GM23338 (cell line): Measurements from ENCODE around the gene ACAT1. TPM values are rescaled to one million over a fixed set of nuclear protein-coding genes. Genes with fewer than 3 reads are reported as not detected.

Experiments used
- EZH2phosphoT487 ChIP-seq: fragments of 200-600 bp; sonication (generic); IDR thresholded peaks from one replicate; pipeline ENCODE4 v1.8.1; 2018; ENCODE audit warnings: antibody characterized with exemption; ENCODE audit not compliant: unreplicated experiment
- JUNB ChIP-seq: IDR thresholded peaks from one replicate; pipeline ENCODE4 v1.6.1; 2016; ENCODE audit warnings: antibody characterized with exemption; ENCODE audit not compliant: unreplicated experiment
- POLR2AphosphoS5 ChIP-seq: IDR thresholded peaks from 2 replicates; pipeline ENCODE4 v1.6.1; 2016; ENCODE audit warnings: antibody characterized with exemption, low read depth
- ZNF331 ChIP-seq: fragments of 250-450 bp; sonication (Bioruptor Pico); IDR thresholded peaks from 2 replicates; pipeline ENCODE4 v1.5.0; 2020; ENCODE audit warnings: low read depth, mild to moderate bottlenecking, moderate library complexity
- polyA plus RNA-seq: library from polyadenylated mRNA; unstranded; fragments of >200 nt; fragmentation: Nextera tagmentation; extraction: Ambion mirVana; gene quantifications from 2 replicates; pipeline ENCODE4 v1.2.1, GENCODE V29; 2016
- small RNA-seq: library from RNA; depleted of rRNA; stranded (forward); fragments of <200 nt; gene quantifications from one replicate; pipeline ENCODE3, GENCODE V24; 2014; ENCODE audit warnings: low replicate concordance
- total RNA-seq: library from RNA; depleted of rRNA; stranded (reverse); fragments of >200 nt; shearing (Covaris generic); gene quantifications from 2 replicates; pipeline ENCODE4 v1.2.3, GENCODE V29; 2014; rRNA removed
- TF ChIP-seq, protein P1 (sequence below): fragments of 250-450 bp; sonication (Bioruptor Pico); IDR thresholded peaks from 2 replicates; pipeline ENCODE4 v1.5.0; 2020; ENCODE audit warnings: mild to moderate bottlenecking, moderate library complexity
- TF ChIP-seq, protein P2 (sequence below): IDR thresholded peaks from one replicate; pipeline ENCODE4 v1.6.1; 2018; ENCODE audit warnings: antibody characterized with exemption; ENCODE audit not compliant: unreplicated experiment

The ACAT1 gene
- total and polyA plus RNA-seq, 2 experiments from 2014 or later = 43.9 to 53.6 TPM

DNA sequence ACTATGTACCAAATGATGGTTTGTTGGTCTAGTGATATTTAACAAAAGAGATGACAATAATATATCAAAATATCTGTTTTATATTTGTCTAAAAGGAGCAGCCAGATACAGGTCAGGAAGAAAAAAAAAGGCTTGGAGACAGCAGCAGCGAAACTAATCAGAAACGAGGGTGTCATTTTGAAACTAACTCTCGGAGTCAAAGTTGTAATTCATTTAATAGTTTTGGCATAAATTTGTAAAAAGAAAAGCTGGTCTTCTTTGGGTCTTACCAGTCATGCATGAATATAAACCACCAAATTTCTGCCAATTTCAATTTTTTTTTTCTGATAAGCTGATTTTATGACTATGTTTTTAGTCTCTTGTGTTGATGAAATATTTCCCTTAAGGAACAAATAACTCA, 75.5 kb downstream of the ACAT1 start (continued):
- TF ChIP-seq, protein P1, sequence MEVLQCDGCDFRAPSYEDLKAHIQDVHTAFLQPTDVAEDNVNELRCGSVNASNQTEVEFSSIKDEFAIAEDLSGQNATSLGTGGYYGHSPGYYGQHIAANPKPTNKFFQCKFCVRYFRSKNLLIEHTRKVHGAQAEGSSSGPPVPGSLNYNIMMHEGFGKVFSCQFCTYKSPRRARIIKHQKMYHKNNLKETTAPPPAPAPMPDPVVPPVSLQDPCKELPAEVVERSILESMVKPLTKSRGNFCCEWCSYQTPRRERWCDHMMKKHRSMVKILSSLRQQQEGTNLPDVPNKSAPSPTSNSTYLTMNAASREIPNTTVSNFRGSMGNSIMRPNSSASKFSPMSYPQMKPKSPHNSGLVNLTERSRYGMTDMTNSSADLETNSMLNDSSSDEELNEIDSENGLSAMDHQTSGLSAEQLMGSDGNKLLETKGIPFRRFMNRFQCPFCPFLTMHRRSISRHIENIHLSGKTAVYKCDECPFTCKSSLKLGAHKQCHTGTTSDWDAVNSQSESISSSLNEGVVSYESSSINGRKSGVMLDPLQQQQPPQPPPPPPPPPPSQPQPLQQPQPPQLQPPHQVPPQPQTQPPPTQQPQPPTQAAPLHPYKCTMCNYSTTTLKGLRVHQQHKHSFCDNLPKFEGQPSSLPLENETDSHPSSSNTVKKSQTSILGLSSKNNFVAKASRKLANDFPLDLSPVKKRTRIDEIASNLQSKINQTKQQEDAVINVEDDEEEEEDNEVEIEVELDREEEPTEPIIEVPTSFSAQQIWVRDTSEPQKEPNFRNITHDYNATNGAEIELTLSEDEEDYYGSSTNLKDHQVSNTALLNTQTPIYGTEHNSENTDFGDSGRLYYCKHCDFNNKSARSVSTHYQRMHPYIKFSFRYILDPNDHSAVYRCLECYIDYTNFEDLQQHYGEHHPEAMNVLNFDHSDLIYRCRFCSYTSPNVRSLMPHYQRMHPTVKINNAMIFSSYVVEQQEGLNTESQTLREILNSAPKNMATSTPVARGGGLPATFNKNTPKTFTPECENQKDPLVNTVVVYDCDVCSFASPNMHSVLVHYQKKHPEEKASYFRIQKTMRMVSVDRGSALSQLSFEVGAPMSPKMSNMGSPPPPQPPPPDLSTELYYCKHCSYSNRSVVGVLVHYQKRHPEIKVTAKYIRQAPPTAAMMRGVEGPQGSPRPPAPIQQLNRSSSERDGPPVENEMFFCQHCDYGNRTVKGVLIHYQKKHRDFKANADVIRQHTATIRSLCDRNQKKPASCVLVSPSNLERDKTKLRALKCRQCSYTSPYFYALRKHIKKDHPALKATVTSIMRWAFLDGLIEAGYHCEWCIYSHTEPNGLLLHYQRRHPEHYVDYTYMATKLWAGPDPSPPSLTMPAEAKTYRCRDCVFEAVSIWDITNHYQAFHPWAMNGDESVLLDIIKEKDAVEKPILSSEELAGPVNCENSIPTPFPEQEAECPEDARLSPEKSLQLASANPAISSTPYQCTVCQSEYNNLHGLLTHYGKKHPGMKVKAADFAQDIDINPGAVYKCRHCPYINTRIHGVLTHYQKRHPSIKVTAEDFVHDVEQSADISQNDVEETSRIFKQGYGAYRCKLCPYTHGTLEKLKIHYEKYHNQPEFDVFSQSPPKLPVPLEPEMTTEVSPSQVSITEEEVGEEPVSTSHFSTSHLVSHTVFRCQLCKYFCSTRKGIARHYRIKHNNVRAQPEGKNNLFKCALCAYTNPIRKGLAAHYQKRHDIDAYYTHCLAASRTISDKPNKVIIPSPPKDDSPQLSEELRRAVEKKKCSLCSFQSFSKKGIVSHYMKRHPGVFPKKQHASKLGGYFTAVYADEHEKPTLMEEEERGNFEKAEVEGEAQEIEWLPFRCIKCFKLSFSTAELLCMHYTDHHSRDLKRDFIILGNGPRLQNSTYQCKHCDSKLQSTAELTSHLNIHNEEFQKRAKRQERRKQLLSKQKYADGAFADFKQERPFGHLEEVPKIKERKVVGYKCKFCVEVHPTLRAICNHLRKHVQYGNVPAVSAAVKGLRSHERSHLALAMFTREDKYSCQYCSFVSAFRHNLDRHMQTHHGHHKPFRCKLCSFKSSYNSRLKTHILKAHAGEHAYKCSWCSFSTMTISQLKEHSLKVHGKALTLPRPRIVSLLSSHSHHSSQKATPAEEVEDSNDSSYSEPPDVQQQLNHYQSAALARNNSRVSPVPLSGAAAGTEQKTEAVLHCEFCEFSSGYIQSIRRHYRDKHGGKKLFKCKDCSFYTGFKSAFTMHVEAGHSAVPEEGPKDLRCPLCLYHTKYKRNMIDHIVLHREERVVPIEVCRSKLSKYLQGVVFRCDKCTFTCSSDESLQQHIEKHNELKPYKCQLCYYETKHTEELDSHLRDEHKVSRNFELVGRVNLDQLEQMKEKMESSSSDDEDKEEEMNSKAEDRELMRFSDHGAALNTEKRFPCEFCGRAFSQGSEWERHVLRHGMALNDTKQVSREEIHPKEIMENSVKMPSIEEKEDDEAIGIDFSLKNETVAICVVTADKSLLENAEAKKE = no peak
- TF ChIP-seq ZNF331 (no peak), POLR2AphosphoS5 (no peak), EZH2phosphoT487 (no peak), JUNB (no peak)
- TF ChIP-seq, protein P2, sequence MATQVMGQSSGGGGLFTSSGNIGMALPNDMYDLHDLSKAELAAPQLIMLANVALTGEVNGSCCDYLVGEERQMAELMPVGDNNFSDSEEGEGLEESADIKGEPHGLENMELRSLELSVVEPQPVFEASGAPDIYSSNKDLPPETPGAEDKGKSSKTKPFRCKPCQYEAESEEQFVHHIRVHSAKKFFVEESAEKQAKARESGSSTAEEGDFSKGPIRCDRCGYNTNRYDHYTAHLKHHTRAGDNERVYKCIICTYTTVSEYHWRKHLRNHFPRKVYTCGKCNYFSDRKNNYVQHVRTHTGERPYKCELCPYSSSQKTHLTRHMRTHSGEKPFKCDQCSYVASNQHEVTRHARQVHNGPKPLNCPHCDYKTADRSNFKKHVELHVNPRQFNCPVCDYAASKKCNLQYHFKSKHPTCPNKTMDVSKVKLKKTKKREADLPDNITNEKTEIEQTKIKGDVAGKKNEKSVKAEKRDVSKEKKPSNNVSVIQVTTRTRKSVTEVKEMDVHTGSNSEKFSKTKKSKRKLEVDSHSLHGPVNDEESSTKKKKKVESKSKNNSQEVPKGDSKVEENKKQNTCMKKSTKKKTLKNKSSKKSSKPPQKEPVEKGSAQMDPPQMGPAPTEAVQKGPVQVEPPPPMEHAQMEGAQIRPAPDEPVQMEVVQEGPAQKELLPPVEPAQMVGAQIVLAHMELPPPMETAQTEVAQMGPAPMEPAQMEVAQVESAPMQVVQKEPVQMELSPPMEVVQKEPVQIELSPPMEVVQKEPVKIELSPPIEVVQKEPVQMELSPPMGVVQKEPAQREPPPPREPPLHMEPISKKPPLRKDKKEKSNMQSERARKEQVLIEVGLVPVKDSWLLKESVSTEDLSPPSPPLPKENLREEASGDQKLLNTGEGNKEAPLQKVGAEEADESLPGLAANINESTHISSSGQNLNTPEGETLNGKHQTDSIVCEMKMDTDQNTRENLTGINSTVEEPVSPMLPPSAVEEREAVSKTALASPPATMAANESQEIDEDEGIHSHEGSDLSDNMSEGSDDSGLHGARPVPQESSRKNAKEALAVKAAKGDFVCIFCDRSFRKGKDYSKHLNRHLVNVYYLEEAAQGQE = no peak

Small RNAs within 50 kb of the gene (small RNA-seq; reads per million reads assigned to genes)
- gene RF00019 = not detected

Other genes starting within 250 kb of the ACAT1 start
- gene RAB39A, start 193.1 kb upstream of the ACAT1 start, total RNA-seq = 26.3 and 32.5 TPM in 2 replicates
- 3.6 and 4.5 TPM in 2 replicates for gene RAB39A, start 193.1 kb upstream of the ACAT1 start, polyA plus RNA-seq
- gene CUL5, start 112.7 kb upstream of the ACAT1 start, total RNA-seq = 23.2 and 26.0 TPM in 2 replicates
- 31.5 and 40.9 TPM in 2 replicates for gene CUL5, start 112.7 kb upstream of the ACAT1 start, polyA plus RNA-seq
- 23.5 and 25.1 TPM in 2 replicates for gene NPAT, start 101.1 kb downstream of the ACAT1 start, total RNA-seq
- 11.8 and 24.2 TPM in 2 replicates for gene NPAT, start 101.1 kb downstream of the ACAT1 start, polyA plus RNA-seq
- gene ATM, start 101.5 kb downstream of the ACAT1 start, total RNA-seq = 44.2 and 59.3 TPM in 2 replicates
- gene ATM, start 101.5 kb downstream of the ACAT1 start, polyA plus RNA-seq = 23.2 and 27.6 TPM in 2 replicates